Vagina (tissue), 2 donors: ENCODE data around the gene RABGAP1L.

Experiments
- CTCF ChIP-seq, 3 experiments: fragments of 450-650 bp in 2 of 3; fragments of 200-600 bp in 1 of 3; sonication (generic) in 1 of 3; IDR thresholded peaks; one replicate each; pipeline ENCODE4 v1.5.1; 2017 to 2019; ENCODE audit warnings: antibody characterized with exemption in 3 of 3, mild to moderate bottlenecking in 2 of 3, moderate library complexity in 2 of 3
- POLR2A ChIP-seq, 2 donors: fragments of 450-650 bp; IDR thresholded peaks; one replicate each; pipeline ENCODE4 v1.6.1; 2017; ENCODE audit warnings: antibody characterized with exemption in 2 of 2, mild to moderate bottlenecking in 2 of 2, moderate library complexity in 2 of 2
- POLR2AphosphoS5 ChIP-seq, 2 donors: sonication (generic); formaldehyde crosslinking; IDR thresholded peaks; one replicate each; pipeline ENCODE4 v1.9.0; 2017; ENCODE audit warnings: antibody characterized with exemption in 2 of 2, mild to moderate bottlenecking in 2 of 2, low read depth in 1 of 2; ENCODE audit not compliant: insufficient read depth in 1 of 2

- TF ChIP-seq CTCF (IDR thresholded peaks at IDR 0.05) (no peak), POLR2AphosphoS5 (IDR thresholded peaks at IDR 0.05; ENCODE audit: insufficient read depth in 1 of 2, low read depth in 1 of 2) (no peak), POLR2A (IDR thresholded peaks at IDR 0.05) (no peak)
Measured at GRCh38 chr1:174828264-174828663, 668.9 kb downstream of the RABGAP1L start.
